AG04449 (cell line): ENCODE data around the gene MEOX2.

ENCODE experiments used
- CTCF ChIA-PET: fragments of 350-600 bp; formaldehyde crosslinking; extraction: SDS; loops from one replicate; lab custom pipeline; 2021; ENCODE audit warnings: antibody characterized with exemption; lab: Yijun Ruan, JAX
- POLR2A ChIA-PET: fragments of 400-600, 350-600 bp; formaldehyde crosslinking; extraction: SDS; loops from one replicate; lab custom pipeline; 2020; ENCODE audit warnings: antibody characterized with exemption, inconsistent platforms; lab: Yijun Ruan, JAX
- DNase-seq: peaks from one replicate; pipeline ENCODE4 v3.0.0-alpha.2; 2010; ENCODE audit warnings: low read depth, low spot score
- H3K4me3 ChIP-seq: 2 replicates; pipeline ENCODE4 v1.5.1; 2011; ENCODE audit warnings: low read depth, mild to moderate bottlenecking, control low read depth, low read length
- CTCF ChIP-seq: IDR thresholded peaks from one replicate; pipeline ENCODE4 v1.5.1; 2011; ENCODE audit warnings: mild to moderate bottlenecking, moderate library complexity, low read length, control low read depth, inconsistent platforms; ENCODE audit not compliant: insufficient read depth; ENCODE audit errors: missing control alignments

Gene MEOX2

GRCh38 chr7:15679306-15679705 is 7.2 kb downstream of the MEOX2 start:
- POLR2A ChIA-PET: interaction anchor here (0.5 kb wide), 1 partner anchor 212 kb away, joined by 4 read pairs; no protein-coding TSS in a partner anchor
- no peak for TF ChIP-seq CTCF
- no peak overlapping the region for H3K4me3 ChIP-seq
- no peak for DNase-seq
- CTCF ChIA-PET: interaction anchor here (0.9 kb wide), 1 partner anchor 42 kb away, joined by 4 read pairs; no protein-coding TSS in a partner anchor

DNA sequence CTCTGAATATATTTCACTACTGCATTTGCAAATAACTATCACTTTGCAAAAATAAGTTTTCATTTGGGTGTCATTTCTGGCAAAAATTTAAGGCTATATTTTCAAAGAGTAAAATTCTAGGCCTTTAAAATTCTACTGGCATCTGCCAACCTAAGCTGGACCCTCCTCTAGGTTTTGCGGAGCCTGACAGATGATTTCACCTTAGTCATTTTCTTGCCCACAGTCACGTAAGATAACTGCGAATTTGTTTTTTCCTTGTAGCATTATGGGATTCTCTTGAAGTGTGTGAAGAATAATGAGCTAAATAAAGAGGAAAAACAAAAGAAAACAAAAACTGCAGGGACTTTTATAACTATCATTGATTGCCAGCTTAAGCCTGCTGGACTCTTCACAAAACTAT is 7.8 kb downstream of the MEOX2 start:
- no peak for DNase-seq
- TF ChIP-seq CTCF: no peak
- ChIA-PET CTCF (interaction anchor here (0.9 kb wide), 1 partner anchor 43 kb away, joined by 4 read pairs; no protein-coding TSS in a partner anchor), POLR2A (no interaction called here)
- H3K4me3 ChIP-seq: no peak overlapping the region

DNA sequence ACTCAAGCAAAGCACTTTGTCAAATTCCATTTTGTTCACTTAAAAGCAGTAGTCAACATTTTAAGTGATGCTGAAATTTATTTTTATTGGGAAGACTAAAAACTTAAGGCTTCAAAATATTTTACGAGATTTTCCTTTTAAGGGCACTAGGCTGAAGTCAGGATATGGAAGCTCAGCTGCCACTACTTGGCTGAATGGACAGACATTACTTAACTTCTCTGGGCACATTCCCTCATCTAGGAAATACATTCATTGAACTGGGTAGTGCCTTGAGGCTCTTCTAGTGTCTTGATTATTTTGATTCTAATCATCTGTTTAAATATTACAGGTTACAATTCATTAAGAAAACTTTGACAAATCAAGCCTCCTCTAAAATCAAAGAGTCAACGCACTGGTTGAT is 11.1 kb downstream of the MEOX2 start:
- no peak overlapping the region for H3K4me3 ChIP-seq
- DNase-seq: no peak
- ChIA-PET CTCF (no interaction called here), POLR2A (no interaction called here)
- TF ChIP-seq CTCF: no peak

- ChIA-PET CTCF (no interaction called here), POLR2A (no interaction called here)
- no peak overlapping the region for H3K4me3 ChIP-seq
- DNase-seq: no peak
- TF ChIP-seq CTCF: no peak
These were observed 11.9 kb downstream of the MEOX2 start for GRCh38 chr7:15674586-15674985.

DNA sequence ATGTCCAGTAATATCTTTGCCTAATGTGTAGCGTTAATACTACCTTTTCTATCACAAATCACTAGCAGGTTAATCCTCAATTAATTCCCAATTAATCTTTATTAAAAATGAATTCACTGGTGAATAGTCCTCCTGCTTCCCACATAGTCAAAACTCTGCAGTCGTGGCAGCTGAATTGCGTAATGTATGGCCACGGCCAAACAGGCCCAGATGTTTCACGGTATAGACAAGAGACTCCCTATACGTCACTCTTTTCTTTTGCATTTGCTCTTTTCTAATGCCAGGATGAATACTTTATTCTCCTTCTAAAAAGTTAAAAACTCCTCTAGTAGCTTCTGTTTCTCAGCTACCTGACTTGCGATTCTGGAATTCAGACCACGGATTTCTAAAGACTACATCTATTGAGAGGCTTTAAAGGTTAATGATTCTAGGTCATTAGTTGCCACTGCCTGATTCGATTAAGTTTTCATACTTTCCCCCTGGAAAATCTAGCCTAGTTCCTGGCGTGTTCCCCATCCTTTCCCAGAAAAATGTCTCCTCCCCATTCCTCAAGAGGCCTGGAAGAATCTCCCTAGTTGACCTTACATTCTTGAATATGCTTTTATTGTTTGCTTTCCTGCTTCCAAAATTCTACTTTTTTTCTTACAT is 16.9 kb downstream of the MEOX2 start:
- ChIA-PET POLR2A (no interaction called here), CTCF (no interaction called here)
- no peak for TF ChIP-seq CTCF

DNA sequence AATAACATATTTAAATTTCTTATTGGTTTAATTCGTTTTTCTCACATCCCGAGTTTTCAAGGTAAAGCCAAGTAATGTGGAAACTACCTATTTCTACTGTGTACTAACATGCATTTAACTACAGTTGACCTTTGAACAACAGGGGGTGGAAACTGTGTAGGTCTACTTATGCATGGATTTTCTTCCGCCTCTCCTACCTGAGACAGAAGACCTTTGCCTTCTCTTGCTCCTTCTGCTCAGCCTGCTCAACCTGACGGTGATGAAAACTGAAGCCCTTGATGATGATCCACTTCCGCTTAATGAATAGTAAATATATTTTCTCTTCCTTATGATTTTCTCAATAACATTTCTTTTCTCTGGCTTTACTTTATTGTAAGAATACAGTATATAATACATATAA is 18.5 kb downstream of the MEOX2 start:
- CTCF ChIA-PET: no interaction called here
- POLR2A ChIA-PET: no interaction called here
- DNase-seq: no peak
- H3K4me3 ChIP-seq: no peak overlapping the region
- TF ChIP-seq CTCF: no peak

More for the DNA sequence above, 16.9 kb downstream of the MEOX2 start:
- no peak overlapping the region for H3K4me3 ChIP-seq
- no peak for DNase-seq
